HepG2 (cell line): ENCODE measurements around the gene GSPT2.

Experiments used
- CTCF ChIP-seq: sonication (generic); formaldehyde crosslinking; IDR thresholded peaks from 2 replicates; pipeline ENCODE4 v1.5.0; 2020; ENCODE audit warnings: mild to moderate bottlenecking, missing genetic modification reagents, moderate library complexity
- ELF4 ChIP-seq: sonication (generic); formaldehyde crosslinking; IDR thresholded peaks from 2 replicates; pipeline ENCODE4 v1.5.0; 2020; ENCODE audit warnings: missing genetic modification reagents, mild to moderate bottlenecking, moderate library complexity, borderline replicate concordance
- ELK4 ChIP-seq: sonication (generic); formaldehyde crosslinking; IDR thresholded peaks from 2 replicates; pipeline ENCODE4 v1.9.0; 2021; ENCODE audit warnings: missing genetic modification reagents, borderline replicate concordance
- KDM1A ChIP-seq: IDR thresholded peaks from 2 replicates; pipeline ENCODE4 v1.6.1; 2016; ENCODE audit warnings: missing compliant biosample characterization
- POLR2G ChIP-seq: fragments of 200-400 bp; formaldehyde crosslinking; IDR thresholded peaks from 2 replicates; pipeline ENCODE4 v1.6.1; 2018; ENCODE audit warnings: mild to moderate bottlenecking, low read depth, low read length, moderate library complexity
- ZBTB2 ChIP-seq: sonication (generic); formaldehyde crosslinking; IDR thresholded peaks from 2 replicates; pipeline ENCODE4 v1.8.0; 2022; ENCODE audit warnings: low read depth, missing genetic modification reagents
- ZNF251 ChIP-seq: sonication (generic); formaldehyde crosslinking; IDR thresholded peaks from 2 replicates; pipeline ENCODE4 v1.9.0; 2021; ENCODE audit warnings: mild to moderate bottlenecking, missing genetic modification reagents
- ZNF609 ChIP-seq: sonication (generic); formaldehyde crosslinking; IDR thresholded peaks from 2 replicates; pipeline ENCODE4 v1.4.0; 2020; ENCODE audit warnings: mild to moderate bottlenecking, missing genetic modification reagents, borderline replicate concordance

GRCh38 chrX:51697397-51697796, 45.8 kb upstream of the GSPT2 start:
- no peak for TF ChIP-seq ZBTB2
- TF ChIP-seq POLR2G: no peak
- TF ChIP-seq KDM1A (CRISPR knock-in tag): no peak
- TF ChIP-seq ZNF251 (CRISPR knock-in tag): no peak
- TF ChIP-seq ELK4 (CRISPR knock-in tag): no peak
- TF ChIP-seq ZNF609 (CRISPR knock-in tag): no peak
- TF ChIP-seq ELF4 (CRISPR knock-in tag): no peak
- TF ChIP-seq CTCF (CRISPR knock-in tag): no peak
